HepG2 (cell line): Measurements from ENCODE around the gene MTA3. TPM values are rescaled to one million over a fixed set of nuclear protein-coding genes. Genes with fewer than 3 reads are reported as not detected.

Experiments
- ATAC-seq: fragments of 200-7000 bp; cut with Tn5 transposase; 3 replicates; pipeline ENCODE4 v1.9.1; 2020; ENCODE audit warnings: mild to moderate bottlenecking, moderate library complexity
- BruUV-seq: library from RNA; stranded (reverse); fragments of 400-500 nt; replicated peaks from 2 replicates; lab custom pipeline; 2021; lab: Mats Ljungman, UMichigan
- CTCF ChIA-PET: fragments of 300-600 bp; formaldehyde crosslinking; extraction: SDS; loops from one replicate; lab custom pipeline; 2021; ENCODE audit warnings: low total read pairs, inconsistent platforms, low intra/inter-chr PET ratio; lab: Yijun Ruan, JAX
- POLR2A ChIA-PET: fragments of 350-600 bp; sonication (Branson Sonifier 250); formaldehyde crosslinking; loops from one replicate; lab custom pipeline; 2020; ENCODE audit warnings: antibody characterized with exemption, inconsistent platforms; lab: Yijun Ruan, JAX
- DNase-seq: peaks from one replicate; pipeline ENCODE4 v3.0.0-alpha.2; 2015; ENCODE audit warnings: low spot score
- FAIRE-seq: peaks from 3 replicates; lab custom pipeline; 2011; peaks lifted over from hg19 to GRCh38; lab: Jason Lieb, UNC
- H2AFZ ChIP-seq: one replicate; pipeline ENCODE4 v1.6.1; 2011; ENCODE audit warnings: low read length, inconsistent platforms
- H3K27ac ChIP-seq: fragments of 300-600 bp; 3 replicates; pipeline ENCODE4 v1.8.0; 2011; ENCODE audit warnings: mixed run types, mild to moderate bottlenecking, mixed read lengths, low read length, inconsistent platforms; ENCODE audit not compliant: insufficient read depth; ENCODE audit errors: extremely low read length
- H3K27me3 ChIP-seq, 2 experiments: fragments of 200-600 bp in 1 of 2; 2 replicates in 1 of 2; 3 replicates in 1 of 2; pipeline versions ENCODE4 v1.6.0 to v1.8.0; 2011; ENCODE audit warnings: low read length in 2 of 2, mild to moderate bottlenecking in 2 of 2, moderate library complexity in 2 of 2, inconsistent platforms in 1 of 2; ENCODE audit not compliant: insufficient read depth in 2 of 2, control insufficient read depth in 1 of 2
- H3K36me3 ChIP-seq, 2 experiments: fragments of 200-600 bp in 1 of 2; replicated peaks in 1 of 2; 2 replicates in 1 of 2; 3 replicates in 1 of 2; pipeline versions ENCODE4 v1.5.1 to v1.8.0; 2011; ENCODE audit warnings: low read length in 2 of 2, inconsistent platforms in 1 of 2; ENCODE audit not compliant: insufficient read depth in 2 of 2, control insufficient read depth in 1 of 2
- H3K4me1 ChIP-seq: 2 replicates; pipeline ENCODE4 v1.5.1; 2012; ENCODE audit warnings: low read length, inconsistent platforms; ENCODE audit not compliant: insufficient read depth
- H3K4me2 ChIP-seq: 2 replicates; pipeline ENCODE4 v1.6.0; 2011; ENCODE audit warnings: low read depth, low read length, inconsistent platforms
- H3K4me3 ChIP-seq, 3 experiments: fragments of 200-600 bp in 1 of 3; sonication (generic), shearing (Covaris generic) in 1 of 3; replicated peaks in 1 of 3; 2 replicates each; pipeline ENCODE4 v1.5.1; 2011 to 2016; ENCODE audit warnings: low read length in 3 of 3, inconsistent platforms in 2 of 3, low read depth in 2 of 3, mild to moderate bottlenecking in 2 of 3, control low read depth in 1 of 3, mixed read lengths in 1 of 3; ENCODE audit not compliant: insufficient read depth in 1 of 3
- H3K79me2 ChIP-seq: one replicate; pipeline ENCODE4 v1.6.1; 2011; ENCODE audit warnings: low read length, inconsistent platforms; ENCODE audit not compliant: insufficient read depth
- H3K9ac ChIP-seq: 2 replicates; pipeline ENCODE4 v1.6.0; 2011; ENCODE audit warnings: mild to moderate bottlenecking, low read depth, low read length, inconsistent platforms; ENCODE audit not compliant: insufficient read depth
- H3K9me3 ChIP-seq: 2 replicates; pipeline ENCODE4 v1.5.1; 2012; ENCODE audit warnings: mild to moderate bottlenecking, low read length
- H4K20me1 ChIP-seq: 2 replicates; pipeline ENCODE4 v1.6.0; 2011; ENCODE audit warnings: inconsistent platforms, mild to moderate bottlenecking, low read length, moderate library complexity; ENCODE audit not compliant: insufficient read depth
- ATAD3A ChIP-seq: sonication (generic); formaldehyde crosslinking; IDR thresholded peaks from 2 replicates; pipeline ENCODE4 v1.4.0; 2020; ENCODE audit warnings: missing genetic modification reagents
- EED ChIP-seq: sonication (generic); formaldehyde crosslinking; IDR thresholded peaks from 2 replicates; pipeline ENCODE4 v1.5.0; 2020; ENCODE audit warnings: mild to moderate bottlenecking, missing genetic modification reagents
- KDM2A ChIP-seq: sonication (generic); formaldehyde crosslinking; IDR thresholded peaks from 2 replicates; pipeline ENCODE4 v1.4.0; 2020; ENCODE audit warnings: low read depth, missing genetic modification reagents, borderline replicate concordance
- PAF1 ChIP-seq: IDR thresholded peaks from 2 replicates; pipeline ENCODE4 v1.6.1; 2016; ENCODE audit warnings: missing genetic modification reagents, missing compliant biosample characterization
- PPARG ChIP-seq: conservative IDR thresholded peaks from 2 replicates; pipeline ENCODE4 v1.6.1; 2016; ENCODE audit warnings: missing biosample characterization, missing genetic modification reagents
- RAD21 ChIP-seq: fragments of 450-650 bp; formaldehyde crosslinking; IDR thresholded peaks from 2 replicates; pipeline ENCODE4 v1.5.0; 2020; ENCODE audit warnings: mild to moderate bottlenecking
- RFX1 ChIP-seq: fragments of 450-650 bp; IDR thresholded peaks from 2 replicates; pipeline ENCODE4 v1.6.1; 2017
- RORA ChIP-seq: sonication (generic); formaldehyde crosslinking; IDR thresholded peaks from 2 replicates; pipeline ENCODE4 v1.5.0; 2020; ENCODE audit warnings: mild to moderate bottlenecking, missing genetic modification reagents, moderate library complexity
- SCMH1 ChIP-seq: sonication (generic); formaldehyde crosslinking; IDR thresholded peaks from 2 replicates; pipeline ENCODE4 v1.9.0; 2021; ENCODE audit warnings: missing genetic modification reagents, mild to moderate bottlenecking, borderline replicate concordance
- TBX2 ChIP-seq: sonication (generic); formaldehyde crosslinking; IDR thresholded peaks from 2 replicates; pipeline ENCODE4 v1.5.0; 2020; ENCODE audit warnings: missing genetic modification reagents, mild to moderate bottlenecking, borderline replicate concordance
- TFAP4 ChIP-seq: sonication (generic); IDR thresholded peaks from 2 replicates; pipeline ENCODE4 v1.6.1; 2016; ENCODE audit warnings: low read depth, borderline replicate concordance
- TRAFD1 ChIP-seq: sonication (generic); formaldehyde crosslinking; IDR thresholded peaks from 2 replicates; pipeline ENCODE4 v1.5.1; 2020; ENCODE audit warnings: missing genetic modification reagents, mild to moderate bottlenecking, borderline replicate concordance
- ZC3H4 ChIP-seq: sonication (generic); formaldehyde crosslinking; IDR thresholded peaks from 2 replicates; pipeline ENCODE4 v1.4.0; 2020; ENCODE audit warnings: missing genetic modification reagents, borderline replicate concordance
- ZFAT ChIP-seq: sonication (generic); formaldehyde crosslinking; conservative IDR thresholded peaks from 2 replicates; pipeline ENCODE4 v1.8.1; 2023; ENCODE audit warnings: missing genetic modification reagents, inconsistent platforms
- ZNF441 ChIP-seq: sonication (generic); formaldehyde crosslinking; IDR thresholded peaks from 2 replicates; pipeline ENCODE4 v1.7.0; 2021; ENCODE audit warnings: missing genetic modification reagents, borderline replicate concordance
- ZNF670 ChIP-seq: sonication (generic); formaldehyde crosslinking; IDR thresholded peaks from 2 replicates; pipeline ENCODE4 v1.8.0; 2022; ENCODE audit warnings: mild to moderate bottlenecking, missing genetic modification reagents, borderline replicate concordance
- ZNF770 ChIP-seq: sonication (generic); formaldehyde crosslinking; IDR thresholded peaks from 2 replicates; pipeline ENCODE4 v1.5.0; 2020; ENCODE audit warnings: mild to moderate bottlenecking, missing genetic modification reagents
- ZNF792 ChIP-seq: IDR thresholded peaks from 2 replicates; pipeline ENCODE4 v1.6.1; 2016
- in situ Hi-C: cut with HindIII; loops from 2 replicates; pipeline ENCODE4 v1.10.0; 2017; ENCODE audit warnings: low pct_unique_long_range_greater_than_20kb; ENCODE audit not compliant: extremely low pct_ligation_motif_present
- intact Hi-C: fragments of 100-400 bp; cut with micrococcal nuclease; formaldehyde crosslinking; loops from one replicate; pipeline ENCODE4 v1.10.0; 2022; ENCODE audit not compliant: unreplicated experiment
- polyA plus RNA-seq, 8 experiments: library from polyadenylated mRNA; depleted of rRNA in 3 of 8; stranded (reverse) in 7 of 8; unstranded in 1 of 8; fragments of >200 nt; fragmentation: Illumina TruSeq in 4 of 8; extraction: Trizol in 4 of 8; gene quantifications; 2 replicates each; pipeline versions ENCODE4 v1.2.1 to v1.2.3, GENCODE V29; 2011 to 2016; ENCODE audit warnings: low read depth in 4 of 8, missing spikeins in 1 of 8, mixed read lengths in 1 of 8; ENCODE audit not compliant: insufficient read depth in 1 of 8
- total RNA-seq, 5 experiments: library from RNA; depleted of rRNA; stranded (reverse); fragments of >200 nt; fragmentation: Illumina TruSeq; extraction: Trizol; gene quantifications; 2 replicates each; pipeline ENCODE4 v1.2.3, GENCODE V29; 2016; ENCODE audit warnings: low read depth in 1 of 5

MTA3 gene
- total and polyA plus RNA-seq, 2 of the 13 experiments (the other 11 are each of a cell fraction or from before 2014, with no cell fraction given): 48.8 to 77.8 TPM

- intact Hi-C loops: no loop called here
- ChIA-PET POLR2A (no interaction called here), CTCF (no interaction called here)
- no peak for TF ChIP-seq ZNF441 (CRISPR knock-in tag)
- TF ChIP-seq ZNF792 (CRISPR knock-in tag): no peak
- no peak for TF ChIP-seq EED (CRISPR knock-in tag)
- TF ChIP-seq PPARG (CRISPR knock-in tag): no peak
- no peak for TF ChIP-seq ATAD3A (CRISPR knock-in tag)
- TF ChIP-seq RAD21 (CRISPR knock-in tag): no peak
- TF ChIP-seq TRAFD1: no peak
- TF ChIP-seq SCMH1 (CRISPR knock-in tag): no peak
- no peak for TF ChIP-seq TBX2 (CRISPR knock-in tag)
- TF ChIP-seq ZNF770 (CRISPR knock-in tag): no peak
- no peak for TF ChIP-seq ZFAT (CRISPR knock-in tag)
- no peak for TF ChIP-seq PAF1
- no peak for TF ChIP-seq RFX1
- no peak for TF ChIP-seq RORA (CRISPR knock-in tag)
- no peak for TF ChIP-seq ZNF670 (CRISPR knock-in tag)
- no peak for TF ChIP-seq TFAP4
- no peak for TF ChIP-seq ZC3H4 (CRISPR knock-in tag)
- TF ChIP-seq KDM2A: no peak
Measured at GRCh38 chr2:42696987-42697386, 128.6 kb downstream of the MTA3 start.

More at GRCh38 chr2:42696987-42697386, 128.6 kb downstream of the MTA3 start:
- ATAC-seq: no peak
- Histone ChIP-seq H2AFZ (no peak overlapping the region), H3K27me3 (no peaks in the 10 kb centered on the region), H3K36me3 (peaks cover 0 to 15% of the 10 kb centered on the region in 2 experiments), H3K79me2 (no peaks in the 10 kb centered on the region), H3K4me3 (no peak overlapping the region), H3K9me3 (no peaks in the 10 kb centered on the region), H3K4me1 (no peaks in the 10 kb centered on the region), H3K27ac (no peak overlapping the region), H3K9ac (no peak overlapping the region), H4K20me1 (no peaks in the 10 kb centered on the region; the same call in 1 of the 2 replicates), H3K4me2 (no peak overlapping the region)
- no peak for FAIRE-seq
- no peak for DNase-seq
- no TSS peak for BruUV-seq
- in situ Hi-C loops: no loop called here
